Endothelial cell of hepatic sinusoid (primary cell): Measurements from ENCODE around the gene ELOA.
"Not testable (repeated sequence)": the region's sequence is repeated elsewhere in the genome, so short reads cannot be mapped to it uniquely, and the experiment has no call there.

Experiments
- in situ Hi-C: cut with HindIII; loops from 2 replicates; pipeline ENCODE4 v1.10.0; 2017; ENCODE audit warnings: low sequenced_read_pairs

ELOA gene

DNA sequence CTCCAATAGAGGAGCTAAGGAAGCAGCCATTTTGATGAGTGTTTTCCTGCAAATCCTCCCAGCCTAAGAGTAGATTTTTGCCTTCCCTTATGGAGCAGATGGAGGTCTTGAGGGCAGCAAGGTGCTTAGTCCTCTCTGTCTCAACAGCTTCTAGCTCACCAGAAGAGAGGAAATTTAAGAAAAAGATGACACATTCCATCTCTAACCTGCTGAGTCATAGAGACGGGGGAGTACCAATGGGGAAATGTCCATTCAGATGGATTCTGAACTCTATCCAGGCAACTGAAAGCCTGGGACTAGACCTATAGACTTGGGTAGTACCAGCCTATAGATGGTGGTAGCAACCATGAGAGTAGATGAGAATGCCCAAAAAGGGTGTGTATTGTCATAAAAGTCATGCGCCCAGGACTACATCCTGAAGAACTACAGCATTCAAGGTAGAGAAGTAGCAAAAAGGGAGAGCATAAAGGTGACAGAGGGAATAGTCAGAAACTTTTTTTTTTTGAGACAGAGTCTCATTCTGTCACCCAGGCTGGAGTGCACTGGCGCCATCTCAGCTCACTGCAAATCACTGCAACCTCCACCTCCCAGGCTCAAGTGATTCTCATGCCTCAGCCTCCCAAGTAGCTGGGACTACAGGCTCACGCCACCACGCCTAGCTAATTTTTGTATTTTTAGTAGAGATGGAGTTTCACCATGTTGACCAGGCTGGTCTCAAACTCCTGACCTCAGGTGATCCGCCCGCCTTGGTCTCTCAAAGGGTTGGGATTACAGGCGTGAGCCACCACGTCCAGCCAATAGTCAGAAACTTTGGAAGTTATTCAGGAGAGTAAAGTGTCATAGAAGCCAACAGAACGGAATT lies 10.7 kb upstream of the ELOA start:
- in situ Hi-C loops, result no loop called here

DNA sequence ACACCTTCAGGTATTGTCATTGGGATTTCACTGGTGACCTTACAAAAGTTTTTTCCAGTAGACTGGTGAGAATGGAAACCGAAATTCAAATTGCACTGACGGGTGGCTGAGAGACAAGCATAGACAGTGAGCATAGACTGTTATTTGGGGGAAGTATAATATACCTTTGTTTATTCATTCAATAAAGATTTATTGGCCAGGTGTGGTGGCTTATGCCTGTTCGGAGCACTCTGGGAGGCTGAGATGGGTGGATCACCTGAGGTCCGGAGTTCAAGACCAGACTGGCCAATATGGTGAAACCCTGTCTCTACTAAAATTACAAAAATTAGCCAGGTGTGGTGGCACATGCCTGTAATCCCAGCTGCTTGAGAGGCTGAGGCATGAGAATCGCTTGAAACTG lies 10.0 kb upstream of the ELOA start:
- in situ Hi-C loops, result not testable (repeated sequence)

GRCh38 chr1:23736437-23737134 lies 6.7 kb upstream of the ELOA start:
- in situ Hi-C loops, result loop anchor here (5.0 kb wide), 1 partner anchor 51 kb away; no protein-coding TSS in a partner anchor

GRCh38 chr1:23741609-23742008 lies 1.7 kb upstream of the ELOA start:
- in situ Hi-C loops, result no loop called here

DNA sequence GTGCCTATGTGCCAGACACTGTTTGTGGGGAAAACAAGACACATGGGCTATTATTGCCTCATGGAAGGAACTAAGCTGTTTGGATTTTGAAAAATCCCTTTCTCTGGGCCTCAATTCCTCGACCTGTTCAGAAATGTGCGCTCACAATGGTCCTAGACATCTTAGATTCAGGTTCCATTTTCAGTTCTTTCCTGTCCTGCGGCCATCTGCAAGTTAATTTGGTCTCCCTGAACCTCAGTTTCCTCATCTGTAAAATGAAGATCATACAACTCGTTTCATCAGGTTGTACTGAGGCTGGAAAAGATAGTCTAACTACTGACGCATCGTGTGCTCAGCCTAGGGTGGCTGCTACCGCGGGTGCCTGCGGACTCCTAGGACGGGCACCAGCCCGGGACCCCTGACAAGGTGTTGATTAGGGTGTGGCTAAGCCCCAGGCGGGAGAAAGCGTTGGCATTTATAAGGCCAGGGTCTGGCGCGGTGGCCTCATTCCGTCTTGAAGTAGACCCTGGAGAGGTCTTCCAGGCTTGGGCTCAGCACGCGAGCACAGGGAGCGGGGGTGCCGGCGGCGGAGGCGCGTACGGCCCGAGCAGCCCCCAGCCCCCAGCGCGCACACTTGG lies 493 bp upstream of the ELOA start:
- in situ Hi-C loops, result no loop called here

DNA sequence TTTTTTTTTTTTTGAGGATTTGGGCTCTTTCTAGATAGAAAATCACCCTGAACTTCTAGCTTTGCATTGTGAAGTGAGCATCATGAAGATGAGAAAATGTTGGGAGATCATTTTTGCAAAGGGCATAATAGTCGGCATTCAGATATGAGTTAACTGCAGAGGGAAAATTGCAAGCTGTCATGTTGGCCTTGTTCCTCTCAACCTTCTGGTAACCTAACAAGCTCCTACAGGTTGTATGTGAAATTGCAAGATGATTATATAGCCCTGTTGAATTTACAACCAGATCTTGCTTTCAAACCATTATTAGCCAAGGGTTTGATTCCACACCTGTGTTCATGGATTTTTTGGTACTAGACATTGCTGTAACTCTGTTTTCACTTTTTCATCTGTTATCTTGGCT lies 2.2 kb downstream of the ELOA start:
- in situ Hi-C loops, result no loop called here

DNA sequence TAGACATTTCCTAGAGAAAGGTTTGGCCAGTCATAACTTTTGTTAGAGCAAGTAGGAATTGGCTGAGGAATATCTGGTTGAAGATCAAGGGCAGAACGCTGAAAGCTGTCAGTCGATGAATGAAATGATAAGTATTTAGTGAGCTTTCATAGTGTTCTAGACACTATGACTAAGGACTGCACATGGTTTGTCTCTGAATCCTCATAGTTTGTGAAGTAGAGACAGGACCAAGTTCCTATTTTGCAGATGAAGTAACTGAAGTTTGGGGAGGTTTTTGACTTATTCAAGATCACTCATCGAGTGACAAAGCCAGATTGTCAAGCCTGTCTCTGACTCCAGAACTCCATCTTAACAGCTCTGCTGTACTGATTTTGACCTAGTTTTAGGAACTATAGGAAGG lies 4.7 kb downstream of the ELOA start:
- in situ Hi-C loops, result no loop called here

GRCh38 chr1:23751050-23751814 lies 8.0 kb downstream of the ELOA start:
- in situ Hi-C loops, result no loop called here

DNA sequence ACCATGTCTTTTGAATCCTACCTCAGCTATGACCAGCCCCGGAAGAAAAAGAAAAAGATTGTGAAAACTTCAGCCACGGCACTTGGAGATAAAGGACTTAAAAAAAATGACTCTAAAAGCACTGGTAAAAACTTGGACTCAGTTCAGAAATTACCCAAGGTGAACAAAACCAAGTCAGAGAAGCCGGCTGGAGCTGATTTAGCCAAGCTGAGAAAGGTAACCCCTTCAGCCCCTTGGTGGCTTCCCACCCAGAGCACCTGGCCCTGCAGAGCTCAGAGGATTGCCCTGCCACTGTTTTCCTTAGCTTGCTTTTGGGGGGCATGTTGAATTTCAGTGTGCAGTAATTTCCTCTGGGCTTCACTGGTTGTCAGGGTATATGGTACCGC lies 8.5 kb downstream of the ELOA start:
- in situ Hi-C loops, result no loop called here

- in situ Hi-C loops, result no loop called here
Observed at GRCh38 chr1:23752909-23753308, 9.6 kb downstream of the ELOA start.

GRCh38 chr1:23756676-23757075 lies 13.4 kb downstream of the ELOA start:
- in situ Hi-C loops, result loop anchor here (5.0 kb wide), 1 partner anchor 59 kb away; no protein-coding TSS in a partner anchor

DNA sequence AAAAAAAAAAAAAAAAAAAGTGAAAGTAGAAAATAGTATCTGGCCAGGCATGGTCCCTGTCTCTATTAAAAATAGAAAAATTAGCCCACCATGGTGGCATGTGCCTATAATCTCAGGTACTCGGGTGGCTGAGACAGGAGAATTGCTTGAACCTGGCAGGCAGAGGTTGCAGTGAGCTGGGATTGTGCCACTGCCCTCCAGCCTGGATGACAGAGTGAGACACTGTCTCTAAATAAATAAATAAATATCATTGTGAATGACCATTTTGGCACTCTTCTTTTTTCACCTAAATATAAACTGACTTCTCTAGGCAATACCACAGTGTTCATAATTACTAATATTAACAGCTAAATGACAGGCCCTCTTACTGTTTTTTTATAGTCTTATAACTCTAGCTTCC lies 14.5 kb downstream of the ELOA start:
- in situ Hi-C loops, result loop anchor here (5.0 kb wide), 1 partner anchor 61 kb away; no protein-coding TSS in a partner anchor

- in situ Hi-C loops, result loop anchor here (5.0 kb wide), 1 partner anchor 62 kb away; no protein-coding TSS in a partner anchor
Observed at GRCh38 chr1:23759277-23759676, 16.0 kb downstream of the ELOA start.

DNA sequence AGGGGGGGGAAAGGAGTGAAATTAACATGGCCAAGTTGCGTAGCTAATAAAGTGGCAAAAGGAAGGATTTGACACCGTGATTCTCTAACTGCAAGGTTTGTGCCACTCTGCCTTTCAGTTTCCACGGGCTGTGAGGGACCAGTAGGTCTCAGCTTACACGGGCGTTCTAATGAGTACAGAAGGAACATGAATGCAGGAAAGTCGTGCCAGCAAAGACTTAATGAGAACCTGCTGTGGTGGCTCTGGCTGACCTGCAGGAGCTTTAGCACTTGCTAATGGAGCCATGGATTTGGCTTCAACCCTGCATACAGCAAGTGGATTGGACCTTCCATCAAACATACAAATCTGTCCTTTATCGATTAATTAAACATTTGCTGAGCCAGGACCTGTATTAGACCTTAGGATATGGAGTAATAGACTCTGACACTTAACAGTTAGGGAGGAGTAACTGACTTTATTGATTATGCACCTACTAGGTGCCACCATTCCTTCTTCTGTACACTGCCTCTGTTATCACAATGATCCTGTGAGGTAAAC lies 19.8 kb downstream of the ELOA start:
- in situ Hi-C loops, result no loop called here

DNA sequence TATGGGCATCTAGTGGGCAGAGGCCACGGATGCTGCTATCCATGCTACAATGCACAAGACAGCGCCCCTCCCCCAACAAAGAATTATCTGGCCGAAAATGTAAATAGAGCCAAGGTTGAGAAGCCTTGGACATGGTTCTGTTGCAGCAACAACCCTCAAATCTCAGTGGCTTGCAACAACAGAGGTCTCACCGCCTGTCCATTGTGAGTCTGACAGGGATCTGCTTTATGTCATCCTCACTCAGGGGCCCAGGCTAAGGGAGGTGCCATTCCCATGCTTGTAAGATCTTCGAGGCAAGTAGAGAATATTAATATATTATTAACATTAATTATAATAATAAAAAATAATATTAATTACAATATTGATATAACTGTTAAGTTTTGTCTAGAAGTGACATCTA lies 25.5 kb downstream of the ELOA start:
- in situ Hi-C loops, result no loop called here

DNA sequence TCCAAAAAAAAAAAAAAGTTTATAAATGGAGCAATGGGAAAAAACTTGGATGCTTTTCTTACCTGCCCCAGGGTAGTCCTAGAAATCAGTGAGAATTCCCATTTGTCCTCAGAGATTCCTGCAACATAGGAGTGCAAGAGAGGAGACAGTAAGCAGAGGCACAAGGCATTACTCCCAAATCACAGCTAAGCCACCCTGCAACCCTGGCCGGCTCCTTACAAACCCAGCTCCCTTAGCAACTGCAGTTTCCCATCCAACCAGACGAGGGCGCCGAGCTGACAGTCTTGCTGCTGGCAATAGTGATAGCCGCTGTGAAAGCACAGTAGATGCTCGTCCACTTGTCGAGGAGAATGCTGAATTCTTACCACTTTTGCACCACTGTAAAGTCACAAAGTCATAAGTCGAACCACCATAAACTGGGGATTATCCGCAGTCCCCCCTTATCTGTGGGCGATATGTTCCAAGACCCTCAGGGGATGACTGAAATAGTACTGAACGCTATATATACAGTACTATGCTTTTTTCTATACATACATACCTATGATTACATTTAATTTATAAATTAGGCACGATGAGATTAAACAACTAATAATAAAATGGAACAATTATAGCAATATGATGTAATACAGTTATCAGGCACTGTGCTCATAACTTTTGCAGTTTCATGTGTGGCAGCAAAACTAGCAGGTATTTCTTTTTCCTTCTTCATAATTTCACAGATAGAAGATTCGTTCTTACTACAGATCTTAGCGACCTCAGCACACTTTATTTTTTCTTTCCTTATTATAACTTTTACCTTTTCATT lies 29.0 kb downstream of the ELOA start:
- in situ Hi-C loops, result no loop called here

DNA sequence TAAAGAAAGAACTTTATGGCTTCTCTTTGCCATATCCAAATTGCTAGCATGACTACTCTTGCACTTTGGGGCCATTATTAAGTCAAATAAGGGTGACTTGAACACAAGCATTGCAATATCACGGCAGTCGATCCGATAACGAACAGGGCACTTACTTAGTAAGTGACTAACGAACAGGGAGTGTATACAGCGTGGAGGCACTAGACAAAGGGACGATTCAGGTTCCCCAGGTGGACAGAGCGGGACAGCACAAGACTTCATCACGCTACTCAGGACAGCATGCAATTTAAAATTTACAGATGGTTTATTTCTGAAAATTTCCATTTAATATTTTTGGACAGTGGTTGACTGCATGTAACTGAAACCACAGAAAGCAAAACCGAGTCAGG lies 29.6 kb downstream of the ELOA start:
- in situ Hi-C loops, result no loop called here

GRCh38 chr1:23774174-23774880 lies 31.1 kb downstream of the ELOA start:
- in situ Hi-C loops, result no loop called here

- in situ Hi-C loops, result no loop called here
Observed at GRCh38 chr1:23776217-23776616, 32.9 kb downstream of the ELOA start.
